DOHH2 (cell line): ENCODE results near the gene HMGB3.

ENCODE experiments used
- H3F3A ChIP-seq: fragments of 200-600 bp; sonication (generic), shearing (Covaris generic); 2 replicates; pipeline ENCODE4 v1.6.0; 2016; ENCODE audit warnings: antibody characterized with exemption, mild to moderate bottlenecking; ENCODE audit not compliant: control insufficient read depth, insufficient read depth
- H3K27ac ChIP-seq: fragments of 200-600 bp; sonication (generic); 2 replicates; pipeline ENCODE4 v1.5.1; 2014; ENCODE audit warnings: low read depth, mild to moderate bottlenecking, low read length, moderate library complexity
- H3K27me3 ChIP-seq: fragments of 200-600 bp; sonication (generic); 2 replicates; pipeline ENCODE4 v1.6.1; 2014; ENCODE audit warnings: mild to moderate bottlenecking, low read length, mixed read lengths; ENCODE audit not compliant: control insufficient read depth
- H3K36me3 ChIP-seq: fragments of 200-600 bp; sonication (generic); 2 replicates; pipeline ENCODE4 v1.6.1; 2014; ENCODE audit warnings: mild to moderate bottlenecking, low read length, moderate library complexity, mixed read lengths; ENCODE audit not compliant: control insufficient read depth
- H3K4me1 ChIP-seq: fragments of 200-600 bp; sonication (generic); 2 replicates; pipeline ENCODE4 v1.6.1; 2014; ENCODE audit warnings: mild to moderate bottlenecking, low read length, mixed read lengths; ENCODE audit not compliant: control insufficient read depth
- H3K4me2 ChIP-seq: fragments of 200-600 bp; sonication (generic); 2 replicates; pipeline ENCODE4 v1.6.0; 2014; ENCODE audit warnings: mild to moderate bottlenecking, low read length, moderate library complexity
- H3K4me3 ChIP-seq: fragments of 200-600 bp; sonication (generic); 2 replicates; pipeline ENCODE4 v1.5.1; 2014; ENCODE audit warnings: mild to moderate bottlenecking, low read length, mixed read lengths
- H3K79me2 ChIP-seq: fragments of 200-600 bp; sonication (generic); 2 replicates; pipeline ENCODE4 v1.6.1; 2014; ENCODE audit warnings: mild to moderate bottlenecking, low read length, mixed read lengths; ENCODE audit not compliant: control insufficient read depth
- H3K9me2 ChIP-seq: fragments of 200-600 bp; sonication (generic); replicated peaks from 2 replicates; pipeline ENCODE4 v1.6.1; 2014; ENCODE audit warnings: mild to moderate bottlenecking, low read length, mixed read lengths; ENCODE audit not compliant: control insufficient read depth
- H3K9me3 ChIP-seq: fragments of 200-600 bp; sonication (generic); 2 replicates; pipeline ENCODE4 v1.6.1; 2014; ENCODE audit warnings: antibody characterized with exemption, low read length, mixed read lengths; ENCODE audit not compliant: control insufficient read depth, insufficient read depth
- H4K20me1 ChIP-seq: fragments of 200-600 bp; sonication (generic); 2 replicates; pipeline ENCODE4 v1.6.0; 2014; ENCODE audit warnings: low read depth, mild to moderate bottlenecking, antibody characterized with exemption, low read length, moderate library complexity; ENCODE audit not compliant: control insufficient read depth, insufficient read depth
- CTCF ChIP-seq: fragments of 200-600 bp; sonication (generic); IDR thresholded peaks from one replicate; pipeline ENCODE4 v1.5.1; 2014; ENCODE audit warnings: antibody characterized with exemption, mild to moderate bottlenecking, low read depth, low read length; ENCODE audit not compliant: poor library complexity, severe bottlenecking
- EZH2phosphoT487 ChIP-seq: fragments of 200-600 bp; sonication (generic); IDR thresholded peaks from 2 replicates; pipeline ENCODE4 v1.6.1; 2017; ENCODE audit warnings: borderline replicate concordance, mild to moderate bottlenecking, antibody characterized with exemption, low read length, moderate library complexity, mixed read lengths

The HMGB3 gene

GRCh38 chrX:150982788-150983520 lies at the start of gene HMGB3:
Gene HMGB3, plus strand, starts transcription at chrX:150983335. Its CDS starts 2,265 bp downstream, at chrX:150985600.
- Histone ChIP-seq H3K27ac (peak within 1 kb of the TSS; percentile 54; the same call in 1 of the 2 replicates), H3K27me3 (no peaks in the 10 kb centered on the region)

GRCh38 chrX:150933945-150934350 lies 49.2 kb upstream of the HMGB3 start:
- H4K20me1 ChIP-seq = no peaks in the 10 kb centered on the region
- H3K4me3 ChIP-seq = no peak overlapping the region
- no peaks in the 10 kb centered on the region for H3K79me2 ChIP-seq
- no peaks in the 10 kb centered on the region for H3K27me3 ChIP-seq
- H3K4me2 ChIP-seq = no peak overlapping the region
- no peak overlapping the region for H3K27ac ChIP-seq
- H3F3A ChIP-seq = no peaks in the 10 kb centered on the region
- H3K9me2 ChIP-seq = no peaks in the 10 kb centered on the region
- no peaks in the 10 kb centered on the region for H3K36me3 ChIP-seq
- no peaks in the 10 kb centered on the region for H3K4me1 ChIP-seq
- H3K9me3 ChIP-seq = no peaks in the 10 kb centered on the region
- TF ChIP-seq EZH2phosphoT487 = no peak
- TF ChIP-seq CTCF = no peak

More at GRCh38 chrX:150982788-150983520, at the start of gene HMGB3:
- Histone ChIP-seq H3K9me3 (no peaks in the 10 kb centered on the region), H4K20me1 (peaks cover 6% of the 10 kb centered on the region; the same call in 1 of the 2 replicates), H3K79me2 (peaks cover 15% of the 10 kb centered on the region), H3K4me2 (peak within 1 kb of the TSS; percentile 86), H3F3A (no peaks in the 10 kb centered on the region), H3K4me3 (peak within 1 kb of the TSS; percentile 79), H3K9me2 (no peaks in the 10 kb centered on the region), H3K4me1 (peaks cover 14% of the 10 kb centered on the region), H3K36me3 (peaks cover 19% of the 10 kb centered on the region)
- no peak for TF ChIP-seq EZH2phosphoT487
- no peak for TF ChIP-seq CTCF

GRCh38 chrX:150934453-150934852 lies 48.7 kb upstream of the HMGB3 start:
- no peak overlapping the region for H3K27ac ChIP-seq

More at GRCh38 chrX:150934453-150934852, 48.7 kb upstream of the HMGB3 start:
- H3K79me2 ChIP-seq = no peaks in the 10 kb centered on the region
- no peaks in the 10 kb centered on the region for H4K20me1 ChIP-seq
- H3K4me2 ChIP-seq = no peak overlapping the region
- H3K36me3 ChIP-seq = no peaks in the 10 kb centered on the region
- H3K27me3 ChIP-seq = no peaks in the 10 kb centered on the region
- H3K4me1 ChIP-seq = no peaks in the 10 kb centered on the region
- H3K9me2 ChIP-seq = no peaks in the 10 kb centered on the region
- no peaks in the 10 kb centered on the region for H3F3A ChIP-seq
- no peak for TF ChIP-seq CTCF
- H3K4me3 ChIP-seq = no peak overlapping the region
- no peaks in the 10 kb centered on the region for H3K9me3 ChIP-seq
